GM19438 (cell line): ENCODE results near the gene BAG3.

Experiments used
- ATAC-seq: cut with Tn5 transposase; IDR thresholded peaks from one replicate; pipeline ENCODE4 v1.9.1; 2021; ENCODE audit warnings: low read depth; ENCODE audit not compliant: unreplicated experiment

Gene BAG3

DNA sequence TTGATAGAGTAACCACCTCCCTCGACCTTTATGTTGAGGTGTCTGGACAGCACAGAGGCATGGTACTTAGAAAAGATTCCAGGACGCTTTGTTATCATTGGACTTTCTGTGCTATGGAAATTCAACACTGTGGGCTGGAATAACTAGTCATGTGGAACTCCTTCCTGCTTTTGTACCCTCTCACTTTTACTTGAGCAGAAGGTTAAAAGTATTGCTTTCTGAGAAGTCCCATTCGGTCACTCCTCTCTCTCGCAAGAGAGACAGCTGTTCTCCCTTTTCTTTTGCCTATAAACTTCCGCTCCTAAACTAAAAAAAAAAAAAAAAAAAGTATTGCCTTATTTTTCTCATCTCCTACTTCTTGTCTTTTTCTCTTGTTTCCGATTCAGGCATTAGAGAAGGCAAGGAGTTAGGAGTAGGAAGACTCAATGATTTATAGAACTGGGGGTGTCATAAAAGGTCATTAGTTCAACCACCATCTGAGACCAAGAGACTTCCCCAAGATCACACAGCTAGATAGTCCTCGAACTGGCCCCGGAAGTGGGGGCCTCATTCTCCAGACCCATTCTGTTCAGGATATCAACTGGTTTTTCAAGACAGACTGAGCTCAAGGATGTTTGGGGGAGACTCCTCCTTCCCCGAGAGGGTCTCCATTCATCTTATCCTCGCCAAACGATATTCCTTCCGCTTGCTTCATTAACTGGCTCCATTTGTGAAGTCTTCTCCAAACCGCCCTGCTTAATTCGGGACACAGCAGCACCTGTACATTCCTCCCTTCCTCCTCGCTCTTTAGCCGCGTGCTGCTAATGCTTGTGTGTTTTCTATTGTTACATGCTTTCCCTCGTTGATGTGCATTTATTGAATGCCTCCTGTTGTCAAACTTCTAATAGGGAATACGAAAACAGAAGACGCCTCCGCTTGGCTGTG, 73.7 kb downstream of the BAG3 start:
- ATAC-seq = peak; percentile 19

DNA sequence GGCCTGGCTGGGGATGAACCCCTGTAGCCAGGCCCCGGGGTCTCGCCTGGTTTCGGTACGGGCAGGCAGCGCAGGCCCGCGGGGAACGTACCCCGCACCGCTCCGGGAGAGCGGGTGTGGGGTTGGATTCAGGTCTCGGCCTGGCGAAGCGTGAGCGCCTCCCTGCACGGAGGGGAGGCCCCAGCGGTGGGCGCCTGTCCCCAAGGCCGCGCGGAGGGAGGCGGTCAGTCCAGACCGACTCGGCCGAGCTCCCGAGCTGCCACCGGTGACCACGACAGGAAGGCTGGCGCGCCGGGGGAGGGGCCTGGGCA, 74.3 kb downstream of the BAG3 start:
- no peak for ATAC-seq

DNA sequence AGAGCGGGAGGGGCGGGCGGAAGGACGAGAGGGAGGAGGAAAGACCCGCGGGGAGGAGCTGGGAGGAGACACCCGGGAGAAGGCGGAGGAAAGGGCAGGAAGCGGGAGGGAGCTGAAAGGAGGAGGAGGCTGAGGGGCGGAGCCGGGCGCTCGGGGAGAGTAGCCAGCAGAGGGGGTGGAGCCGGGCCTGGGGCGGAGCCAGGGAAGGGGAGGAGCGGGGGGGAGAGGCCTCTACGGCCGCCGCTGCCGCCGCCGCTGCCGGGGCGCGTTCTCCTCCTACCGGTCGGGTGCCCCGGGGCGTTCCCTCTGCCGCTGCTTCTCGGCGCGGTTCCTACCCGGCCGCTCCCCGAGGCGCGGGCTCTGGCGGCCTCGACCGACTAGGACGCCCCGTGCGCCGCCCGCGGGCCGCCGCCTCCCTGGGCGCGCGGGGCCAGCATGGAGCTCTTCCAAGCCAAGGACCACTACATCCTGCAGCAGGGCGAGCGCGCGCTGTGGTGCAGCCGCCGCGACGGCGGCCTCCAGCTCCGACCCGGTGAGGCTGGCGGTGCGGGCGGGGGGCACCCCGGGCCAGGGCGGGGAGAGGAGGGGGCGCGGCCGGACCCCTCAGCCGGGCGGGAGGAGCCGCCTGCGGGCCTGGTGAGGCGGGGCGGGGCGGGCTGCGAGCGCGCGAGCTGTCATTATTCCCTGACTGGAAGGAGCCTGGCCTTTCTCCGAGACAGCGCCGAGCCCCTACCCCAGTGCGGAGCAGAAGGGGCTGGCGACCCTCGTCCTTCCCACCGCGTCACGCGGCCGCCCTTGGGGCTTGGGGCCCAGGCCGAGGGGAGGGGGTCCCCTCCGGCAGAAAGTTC, 74.9 kb downstream of the BAG3 start, which contains the start of gene INPP5F:
Gene INPP5F, plus strand, starts transcription at position 223 of the 848 bp plus-strand sequence. Its CDS starts 213 bp downstream, at position 436.
- ATAC-seq = peak; percentile 82

- ATAC-seq = no peak
These were observed 75.6 kb downstream of the BAG3 start for GRCh38 chr10:119726676-119727261.
